Measurements from ENCODE around the gene TAOK3. TPM values are rescaled to one million over a fixed set of nuclear protein-coding genes. Genes with fewer than 3 reads are reported as not detected.

Gene TAOK3
- total and polyA plus RNA-seq, 4 donors: 6.7 to 28.6 (median 19.5) TPM

DNA sequence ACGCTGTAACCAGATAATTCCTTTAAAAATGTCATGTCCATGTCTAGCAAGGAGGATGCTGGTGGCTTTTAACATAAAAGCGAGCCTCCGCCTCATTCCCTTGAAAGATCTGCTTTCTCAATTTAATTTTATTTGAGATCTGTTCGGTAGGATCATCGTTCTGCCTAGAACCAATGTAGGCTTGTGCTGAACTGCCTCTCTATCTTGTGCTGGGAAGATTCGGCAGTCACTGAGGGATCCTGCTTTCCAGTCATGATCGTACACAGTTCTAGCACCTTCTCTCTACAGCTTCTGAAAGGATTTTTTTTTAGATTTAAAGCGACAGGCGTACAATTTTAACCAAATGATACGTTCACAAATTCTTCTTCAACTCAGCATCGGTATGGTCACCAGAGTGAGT, 182.4 kb downstream of the TAOK3 start:
- Histone ChIP-seq H3K27ac (ENCODE audit: low read depth in 1 of 2, low read length in 2 of 2) (no peak overlapping the region), H3K36me3 (ENCODE audit: control insufficient read depth in 4 of 4, insufficient read depth in 3 of 4, low read depth in 1 of 4, low read length in 3 of 4) (peaks cover 0 to 9% (median 2%) of the 10 kb centered on the region in 4 donors), H3K27me3 (ENCODE audit: control insufficient read depth in 4 of 4, insufficient read depth in 4 of 4, low read length in 3 of 4) (no peaks in the 10 kb centered on the region), H3K9me3 (ENCODE audit: control insufficient read depth in 4 of 4, low read length in 3 of 4) (no peaks in the 10 kb centered on the region), H3K9ac (ENCODE audit: low read depth in 1 of 2, low read length in 2 of 2) (no peak overlapping the region), H3K4me1 (ENCODE audit: control insufficient read depth in 4 of 4, insufficient read depth in 4 of 4, low read length in 3 of 4) (no peaks in the 10 kb centered on the region), H3K4me3 (ENCODE audit: low read depth in 1 of 3, low read length in 3 of 3) (no peak overlapping the region)
- no peak for DNase-seq (ENCODE audit: low spot score)
- TF ChIP-seq, protein P1, sequence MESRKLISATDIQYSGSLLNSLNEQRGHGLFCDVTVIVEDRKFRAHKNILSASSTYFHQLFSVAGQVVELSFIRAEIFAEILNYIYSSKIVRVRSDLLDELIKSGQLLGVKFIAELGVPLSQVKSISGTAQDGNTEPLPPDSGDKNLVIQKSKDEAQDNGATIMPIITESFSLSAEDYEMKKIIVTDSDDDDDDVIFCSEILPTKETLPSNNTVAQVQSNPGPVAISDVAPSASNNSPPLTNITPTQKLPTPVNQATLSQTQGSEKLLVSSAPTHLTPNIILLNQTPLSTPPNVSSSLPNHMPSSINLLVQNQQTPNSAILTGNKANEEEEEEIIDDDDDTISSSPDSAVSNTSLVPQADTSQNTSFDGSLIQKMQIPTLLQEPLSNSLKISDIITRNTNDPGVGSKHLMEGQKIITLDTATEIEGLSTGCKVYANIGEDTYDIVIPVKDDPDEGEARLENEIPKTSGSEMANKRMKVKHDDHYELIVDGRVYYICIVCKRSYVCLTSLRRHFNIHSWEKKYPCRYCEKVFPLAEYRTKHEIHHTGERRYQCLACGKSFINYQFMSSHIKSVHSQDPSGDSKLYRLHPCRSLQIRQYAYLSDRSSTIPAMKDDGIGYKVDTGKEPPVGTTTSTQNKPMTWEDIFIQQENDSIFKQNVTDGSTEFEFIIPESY (IDR thresholded peaks at IDR 0.05): no peak
- no peak for TF ChIP-seq SP1 (IDR thresholded peaks at IDR 0.05)
- 79% methylated on average over 11 of the region's 11 CpGs for WGBS

DNA sequence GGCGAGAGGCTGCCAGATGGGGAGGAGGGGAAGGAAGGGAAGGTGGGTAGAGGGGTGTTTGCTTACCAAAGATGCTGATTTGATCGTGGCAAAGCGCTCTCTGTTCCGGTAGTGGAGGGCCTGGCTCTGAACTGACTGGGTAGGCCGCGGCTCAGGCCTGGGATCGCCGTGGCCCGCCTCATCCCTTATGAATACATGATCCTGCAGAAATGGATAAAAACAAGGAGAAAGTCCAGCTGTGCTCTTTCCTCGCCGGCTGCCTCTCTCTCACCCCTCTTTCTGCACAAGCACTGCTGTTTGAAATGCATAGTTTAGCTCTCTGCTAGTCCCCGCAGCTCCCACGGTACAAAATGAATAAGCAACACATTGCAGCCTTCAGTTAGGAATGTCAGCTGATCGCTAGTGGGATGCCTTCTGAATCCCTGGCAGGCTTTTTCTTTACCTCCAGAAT, 182.9 kb downstream of the TAOK3 start:
- no peaks in the 10 kb centered on the region for H3K4me1 ChIP-seq (ENCODE audit: control insufficient read depth in 4 of 4, insufficient read depth in 4 of 4, low read length in 3 of 4)
- no peak overlapping the region for H3K4me3 ChIP-seq (ENCODE audit: low read depth in 1 of 3, low read length in 3 of 3)
- H3K36me3 ChIP-seq (ENCODE audit: control insufficient read depth in 4 of 4, insufficient read depth in 3 of 4, low read depth in 1 of 4, low read length in 3 of 4): peaks cover 0 to 9% (median 2%) of the 10 kb centered on the region in 4 donors
- no peaks in the 10 kb centered on the region for H3K9me3 ChIP-seq (ENCODE audit: control insufficient read depth in 4 of 4, low read length in 3 of 4)
- WGBS: 79% methylated on average over 14 of the region's 14 CpGs
- no peak overlapping the region for H3K9ac ChIP-seq (ENCODE audit: low read depth in 1 of 2, low read length in 2 of 2)
- no peak for DNase-seq (ENCODE audit: low spot score)
- TF ChIP-seq, protein P2, sequence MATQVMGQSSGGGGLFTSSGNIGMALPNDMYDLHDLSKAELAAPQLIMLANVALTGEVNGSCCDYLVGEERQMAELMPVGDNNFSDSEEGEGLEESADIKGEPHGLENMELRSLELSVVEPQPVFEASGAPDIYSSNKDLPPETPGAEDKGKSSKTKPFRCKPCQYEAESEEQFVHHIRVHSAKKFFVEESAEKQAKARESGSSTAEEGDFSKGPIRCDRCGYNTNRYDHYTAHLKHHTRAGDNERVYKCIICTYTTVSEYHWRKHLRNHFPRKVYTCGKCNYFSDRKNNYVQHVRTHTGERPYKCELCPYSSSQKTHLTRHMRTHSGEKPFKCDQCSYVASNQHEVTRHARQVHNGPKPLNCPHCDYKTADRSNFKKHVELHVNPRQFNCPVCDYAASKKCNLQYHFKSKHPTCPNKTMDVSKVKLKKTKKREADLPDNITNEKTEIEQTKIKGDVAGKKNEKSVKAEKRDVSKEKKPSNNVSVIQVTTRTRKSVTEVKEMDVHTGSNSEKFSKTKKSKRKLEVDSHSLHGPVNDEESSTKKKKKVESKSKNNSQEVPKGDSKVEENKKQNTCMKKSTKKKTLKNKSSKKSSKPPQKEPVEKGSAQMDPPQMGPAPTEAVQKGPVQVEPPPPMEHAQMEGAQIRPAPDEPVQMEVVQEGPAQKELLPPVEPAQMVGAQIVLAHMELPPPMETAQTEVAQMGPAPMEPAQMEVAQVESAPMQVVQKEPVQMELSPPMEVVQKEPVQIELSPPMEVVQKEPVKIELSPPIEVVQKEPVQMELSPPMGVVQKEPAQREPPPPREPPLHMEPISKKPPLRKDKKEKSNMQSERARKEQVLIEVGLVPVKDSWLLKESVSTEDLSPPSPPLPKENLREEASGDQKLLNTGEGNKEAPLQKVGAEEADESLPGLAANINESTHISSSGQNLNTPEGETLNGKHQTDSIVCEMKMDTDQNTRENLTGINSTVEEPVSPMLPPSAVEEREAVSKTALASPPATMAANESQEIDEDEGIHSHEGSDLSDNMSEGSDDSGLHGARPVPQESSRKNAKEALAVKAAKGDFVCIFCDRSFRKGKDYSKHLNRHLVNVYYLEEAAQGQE (IDR thresholded peaks at IDR 0.05): no peak
- TF ChIP-seq FOXA2 (IDR thresholded peaks at IDR 0.05) (no peak), HNF4G (IDR thresholded peaks at IDR 0.05) (no peak), EGR1 (IDR thresholded peaks at IDR 0.05; ENCODE audit: low read depth in 2 of 2) (no peak), GABPA (IDR thresholded peaks at IDR 0.05 in 1 of 2, conservative IDR thresholded peaks at IDR 0.05 in 1 of 2) (no peak), SP1 (IDR thresholded peaks at IDR 0.05) (no peak), TAF1 (conservative IDR thresholded peaks at IDR 0.05) (no peak), FOXA1 (IDR thresholded peaks at IDR 0.05) (no peak), HNF4A (conservative IDR thresholded peaks at IDR 0.05) (no peak), NR2F2 (IDR thresholded peaks at IDR 0.05) (no peak), JUND (IDR thresholded peaks at IDR 0.05) (no peak), RXRA (IDR thresholded peaks at IDR 0.05) (no peak), YY1 (IDR thresholded peaks at IDR 0.05) (no peak)
- TF ChIP-seq, protein P3, sequence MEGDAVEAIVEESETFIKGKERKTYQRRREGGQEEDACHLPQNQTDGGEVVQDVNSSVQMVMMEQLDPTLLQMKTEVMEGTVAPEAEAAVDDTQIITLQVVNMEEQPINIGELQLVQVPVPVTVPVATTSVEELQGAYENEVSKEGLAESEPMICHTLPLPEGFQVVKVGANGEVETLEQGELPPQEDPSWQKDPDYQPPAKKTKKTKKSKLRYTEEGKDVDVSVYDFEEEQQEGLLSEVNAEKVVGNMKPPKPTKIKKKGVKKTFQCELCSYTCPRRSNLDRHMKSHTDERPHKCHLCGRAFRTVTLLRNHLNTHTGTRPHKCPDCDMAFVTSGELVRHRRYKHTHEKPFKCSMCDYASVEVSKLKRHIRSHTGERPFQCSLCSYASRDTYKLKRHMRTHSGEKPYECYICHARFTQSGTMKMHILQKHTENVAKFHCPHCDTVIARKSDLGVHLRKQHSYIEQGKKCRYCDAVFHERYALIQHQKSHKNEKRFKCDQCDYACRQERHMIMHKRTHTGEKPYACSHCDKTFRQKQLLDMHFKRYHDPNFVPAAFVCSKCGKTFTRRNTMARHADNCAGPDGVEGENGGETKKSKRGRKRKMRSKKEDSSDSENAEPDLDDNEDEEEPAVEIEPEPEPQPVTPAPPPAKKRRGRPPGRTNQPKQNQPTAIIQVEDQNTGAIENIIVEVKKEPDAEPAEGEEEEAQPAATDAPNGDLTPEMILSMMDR (IDR thresholded peaks at IDR 0.05; ENCODE audit: low read depth, low read length, missing input control): no peak
- TF ChIP-seq, protein P1 (IDR thresholded peaks at IDR 0.05): no peak
- TF ChIP-seq, protein P4, sequence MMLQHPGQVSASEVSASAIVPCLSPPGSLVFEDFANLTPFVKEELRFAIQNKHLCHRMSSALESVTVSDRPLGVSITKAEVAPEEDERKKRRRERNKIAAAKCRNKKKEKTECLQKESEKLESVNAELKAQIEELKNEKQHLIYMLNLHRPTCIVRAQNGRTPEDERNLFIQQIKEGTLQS (IDR thresholded peaks at IDR 0.05): no peak
- H3K27ac ChIP-seq (ENCODE audit: low read depth in 1 of 2, low read length in 2 of 2): no peak overlapping the region
- no peaks in the 10 kb centered on the region for H3K27me3 ChIP-seq (ENCODE audit: control insufficient read depth in 4 of 4, insufficient read depth in 4 of 4, low read length in 3 of 4)
